MM.1S (cell line): ENCODE results near the gene THRA.

Source experiments
- CTCF ChIP-seq: fragments of 300-600 bp; sonication (generic); IDR thresholded peaks from 2 replicates; pipeline ENCODE4 v1.5.1; 2016; ENCODE audit warnings: antibody characterized with exemption, low read length, mixed read lengths
- EZH2phosphoT487 ChIP-seq: fragments of 300-600 bp; sonication (generic); IDR thresholded peaks from 2 replicates; pipeline ENCODE4 v1.6.1; 2018; ENCODE audit warnings: antibody characterized with exemption, low read length

GRCh38 chr17:40100669-40101366, 38.1 kb downstream of the THRA start:
- TF ChIP-seq CTCF (no peak), EZH2phosphoT487 (no peak)
